Caco-2 (cell line): ENCODE results near the gene ARHGEF38. TPM values are rescaled to one million over a fixed set of nuclear protein-coding genes. Genes with fewer than 3 reads are reported as not detected.

Experiments
- BruUV-seq: library from RNA; stranded (reverse); fragments of 400-500 nt; replicated peaks from 2 replicates; lab custom pipeline; 2021; lab: Mats Ljungman, UMichigan
- CTCF ChIA-PET: fragments of 300-600 bp; sonication (Branson Sonifier 250); formaldehyde crosslinking; loops from one replicate; lab custom pipeline; 2022; ENCODE audit warnings: antibody characterized with exemption; lab: Charles Lee
- POLR2A ChIA-PET: fragments of 300-600 bp; sonication (Branson Sonifier 250); formaldehyde crosslinking; loops from one replicate; lab custom pipeline; 2022; ENCODE audit warnings: antibody characterized with exemption; lab: Charles Lee
- DNase-seq, 2 experiments: peaks; one replicate each; pipeline versions ENCODE4 v3.0.0 to v3.0.0-alpha.2; 2020 to 2022
- H3K27me3 ChIP-seq: replicated peaks from 2 replicates; pipeline ENCODE4 v1.6.0; 2011; ENCODE audit warnings: low read length; ENCODE audit not compliant: control insufficient read depth, insufficient read depth
- H3K36me3 ChIP-seq: 2 replicates; pipeline ENCODE4 v1.5.1; 2011; ENCODE audit warnings: low read length; ENCODE audit not compliant: control insufficient read depth, insufficient read depth
- H3K4me1 ChIP-seq: fragments of 250-450 bp; sonication (Bioruptor Pico); 2 replicates; pipeline ENCODE4 v1.5.1; 2020; ENCODE audit warnings: mild to moderate bottlenecking
- H3K4me3 ChIP-seq: 2 replicates; pipeline ENCODE4 v1.5.1; 2011; ENCODE audit warnings: low read depth, mild to moderate bottlenecking, control low read depth, low read length
- H3K9me3 ChIP-seq: fragments of 250-450 bp; sonication (Bioruptor Pico); 2 replicates; pipeline ENCODE4 v1.5.1; 2020; ENCODE audit warnings: mild to moderate bottlenecking, moderate library complexity
- H3K27ac Mint-ChIP-seq: one replicate; pipeline ENCODE4 v1.8.0; 2022; ENCODE audit warnings: mixed read lengths; ENCODE audit not compliant: unreplicated experiment
- H3K27me3 Mint-ChIP-seq: one replicate; pipeline ENCODE4 v1.8.0; 2022; ENCODE audit warnings: mixed read lengths; ENCODE audit not compliant: insufficient read depth, unreplicated experiment
- H3K36me3 Mint-ChIP-seq: one replicate; pipeline ENCODE4 v1.8.0; 2022; ENCODE audit warnings: mild to moderate bottlenecking, mixed read lengths; ENCODE audit not compliant: insufficient read depth, unreplicated experiment
- H3K4me1 Mint-ChIP-seq: one replicate; pipeline ENCODE4 v1.8.0; 2022; ENCODE audit warnings: low read depth, mixed read lengths; ENCODE audit not compliant: unreplicated experiment
- H3K4me3 Mint-ChIP-seq: one replicate; pipeline ENCODE4 v1.8.0; 2022; ENCODE audit warnings: mild to moderate bottlenecking, moderate library complexity, mixed read lengths; ENCODE audit not compliant: unreplicated experiment
- H3K9me3 Mint-ChIP-seq: one replicate; pipeline ENCODE4 v1.8.0; 2022; ENCODE audit warnings: mixed read lengths; ENCODE audit not compliant: unreplicated experiment
- CTCF ChIP-seq, 2 experiments: fragments of 200-600 bp in 1 of 2; IDR thresholded peaks; 1 replicate in 1 of 2; 2 replicates in 1 of 2; pipeline versions ENCODE4 v1.5.1 to v1.8.0; 2011 to 2022; ENCODE audit warnings: antibody characterized with exemption in 1 of 2, control low read depth in 1 of 2, inconsistent platforms in 1 of 2, low read depth in 1 of 2, low read length in 1 of 2, mild to moderate bottlenecking in 1 of 2, moderate library complexity in 1 of 2; ENCODE audit not compliant: insufficient read depth in 1 of 2, severe bottlenecking in 1 of 2, unreplicated experiment in 1 of 2
- intact Hi-C: fragments of 100-400 bp; cut with micrococcal nuclease; formaldehyde crosslinking; loops from one replicate; pipeline ENCODE4 v1.10.0; 2022; ENCODE audit not compliant: unreplicated experiment
- total RNA-seq: library from RNA; stranded (reverse); gene quantifications from 2 replicates; pipeline ENCODE4 v1.2.3, GENCODE V29; 2022

Gene ARHGEF38
- total RNA-seq, 1 experiment from 2014 or later, result 3.5 TPM

- Mint-ChIP-seq H3K27ac (no peak overlapping the region), H3K36me3 (peaks cover 5% of the 10 kb centered on the region), H3K9me3 (no peaks in the 10 kb centered on the region), H3K27me3 (no peaks in the 10 kb centered on the region), H3K4me3 (no peak overlapping the region), H3K4me1 (peaks cover 11% of the 10 kb centered on the region)
- Histone ChIP-seq H3K9me3 (no peaks in the 10 kb centered on the region), H3K4me1 (peaks cover 25% of the 10 kb centered on the region), H3K36me3 (no peaks in the 10 kb centered on the region), H3K27me3 (no peaks in the 10 kb centered on the region), H3K4me3 (no peak overlapping the region)
- ChIA-PET CTCF (no interaction called here), POLR2A (no interaction called here)
- no peak for DNase-seq
- intact Hi-C loops, result no loop called here
- no TSS peak for BruUV-seq
- no peak for TF ChIP-seq CTCF (IDR thresholded peaks at IDR 0.05; ENCODE audit: insufficient read depth in 1 of 2, low read depth in 1 of 2, low read length in 1 of 2, severe bottlenecking in 1 of 2, unreplicated experiment in 1 of 2)
These were observed 46.4 kb downstream of the ARHGEF38 start for GRCh38 chr4:105598787-105599186.

DNA sequence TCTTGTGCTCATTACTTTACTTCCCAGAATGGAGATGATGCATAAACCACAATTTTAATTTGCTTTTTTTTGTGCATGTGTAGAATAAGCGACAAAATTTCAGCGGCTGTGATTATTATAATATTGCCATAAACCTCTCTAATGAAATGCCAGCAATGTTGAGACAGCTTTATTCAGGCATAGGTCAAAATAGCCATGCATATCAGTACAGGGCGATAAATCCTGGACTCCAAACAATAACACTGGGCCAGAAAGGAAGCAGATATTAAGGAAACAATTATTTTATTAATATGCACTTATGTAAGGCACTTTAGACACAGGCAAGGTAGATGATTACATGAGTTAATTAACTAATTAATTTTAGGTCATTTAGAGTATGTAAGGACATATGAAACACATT lies 47.1 kb downstream of the ARHGEF38 start:
- H3K4me1 ChIP-seq, result peaks cover 18% of the 10 kb centered on the region
- no peak for TF ChIP-seq CTCF (IDR thresholded peaks at IDR 0.05; ENCODE audit: insufficient read depth in 1 of 2, low read depth in 1 of 2, low read length in 1 of 2, severe bottlenecking in 1 of 2, unreplicated experiment in 1 of 2)
- Mint-ChIP-seq H3K9me3 (no peaks in the 10 kb centered on the region), H3K4me3 (no peak overlapping the region), H3K27ac (no peak overlapping the region), H3K4me1 (peaks cover 4% of the 10 kb centered on the region), H3K27me3 (no peaks in the 10 kb centered on the region), H3K36me3 (peaks cover 5% of the 10 kb centered on the region)
- no peaks in the 10 kb centered on the region for H3K9me3 ChIP-seq
- no TSS peak for BruUV-seq
- no peaks in the 10 kb centered on the region for H3K36me3 ChIP-seq
- H3K27me3 ChIP-seq, result no peaks in the 10 kb centered on the region
- intact Hi-C loops, result no loop called here
- no peak overlapping the region for H3K4me3 ChIP-seq
- ChIA-PET CTCF (no interaction called here), POLR2A (no interaction called here)
- DNase-seq, result no peak

GRCh38 chr4:105599932-105600655 lies 47.7 kb downstream of the ARHGEF38 start:
- Histone ChIP-seq H3K9me3 (no peaks in the 10 kb centered on the region), H3K27me3 (no peaks in the 10 kb centered on the region), H3K4me1 (peaks cover 14% of the 10 kb centered on the region), H3K36me3 (no peaks in the 10 kb centered on the region), H3K4me3 (no peak overlapping the region)
- H3K4me1 Mint-ChIP-seq, result no peaks in the 10 kb centered on the region
- no peaks in the 10 kb centered on the region for H3K36me3 Mint-ChIP-seq
- no peaks in the 10 kb centered on the region for H3K27me3 Mint-ChIP-seq
- no TSS peak for BruUV-seq
- DNase-seq, result no peak
- no peak overlapping the region for H3K27ac Mint-ChIP-seq
- intact Hi-C loops, result no loop called here
- ChIA-PET CTCF (no interaction called here), POLR2A (no interaction called here)
- no peak for TF ChIP-seq CTCF (IDR thresholded peaks at IDR 0.05; ENCODE audit: insufficient read depth in 1 of 2, low read depth in 1 of 2, low read length in 1 of 2, severe bottlenecking in 1 of 2, unreplicated experiment in 1 of 2)
- no peaks in the 10 kb centered on the region for H3K9me3 Mint-ChIP-seq
- H3K4me3 Mint-ChIP-seq, result no peak overlapping the region
